T-helper 2 cell treated with Interferon-gamma antibody and Interleukin-4, amounts not matched to agents 5 μg/mL and 100 μg/mL, for 36 hours (primary cell): Measurements from ENCODE around the gene MSLN.
"Not testable (repeated sequence)": the region's sequence is repeated elsewhere in the genome, so short reads cannot be mapped to it uniquely, and the experiment has no call there.

Source experiments
- DNase-seq: peaks from one replicate; pipeline ENCODE4 v3.0.0; 2021; ENCODE audit warnings: low spot score
- H3K27ac Mint-ChIP-seq: one replicate; pipeline ENCODE4 v1.8.0; 2021; ENCODE audit warnings: mild to moderate bottlenecking, mixed read lengths
- H3K27me3 Mint-ChIP-seq: one replicate; pipeline ENCODE4 v1.8.0; 2021; ENCODE audit warnings: low read depth, mixed read lengths
- H3K36me3 Mint-ChIP-seq: one replicate; pipeline ENCODE4 v1.8.0; 2021; ENCODE audit warnings: low read depth, mixed read lengths
- H3K4me1 Mint-ChIP-seq: one replicate; pipeline ENCODE4 v1.8.0; 2021; ENCODE audit warnings: low read depth, mixed read lengths
- H3K4me3 Mint-ChIP-seq: one replicate; pipeline ENCODE4 v1.8.0; 2022; ENCODE audit warnings: mild to moderate bottlenecking, moderate library complexity, mixed read lengths
- H3K9me3 Mint-ChIP-seq: one replicate; pipeline ENCODE4 v1.8.0; 2021; ENCODE audit warnings: mixed read lengths

Gene MSLN

GRCh38 chr16:736936-737481 is 23.5 kb upstream of the MSLN start:
- no peaks in the 10 kb centered on the region for H3K27me3 Mint-ChIP-seq
- no peak overlapping the region for H3K4me3 Mint-ChIP-seq
- DNase-seq: no peak
- H3K9me3 Mint-ChIP-seq: no peaks in the 10 kb centered on the region
- H3K4me1 Mint-ChIP-seq: peaks cover 12% of the 10 kb centered on the region
- peaks cover 13% of the 10 kb centered on the region for H3K36me3 Mint-ChIP-seq
- H3K27ac Mint-ChIP-seq: no peak overlapping the region

GRCh38 chr16:739560-740458 is 20.7 kb upstream of the MSLN start:
- Mint-ChIP-seq H3K27ac (no peak overlapping the region), H3K36me3 (peaks cover 13% of the 10 kb centered on the region), H3K27me3 (no peaks in the 10 kb centered on the region), H3K4me1 (peaks cover 12% of the 10 kb centered on the region), H3K4me3 (peak overlapping the region; percentile 82), H3K9me3 (no peaks in the 10 kb centered on the region)
- no peak for DNase-seq

- Mint-ChIP-seq H3K36me3 (peaks cover 13% of the 10 kb centered on the region), H3K27me3 (no peaks in the 10 kb centered on the region), H3K4me1 (peaks cover 12% of the 10 kb centered on the region), H3K27ac (peak overlapping the region; percentile 63), H3K9me3 (no peaks in the 10 kb centered on the region), H3K4me3 (peak overlapping the region; percentile 82)
- no peak for DNase-seq
Measured at GRCh38 chr16:740459-740763, 20.1 kb upstream of the MSLN start.

- peaks cover 12% of the 10 kb centered on the region for H3K4me1 Mint-ChIP-seq
- DNase-seq: peak; percentile 94
- peak within 1 kb of the TSS; percentile 63 for H3K27ac Mint-ChIP-seq
- H3K27me3 Mint-ChIP-seq: no peaks in the 10 kb centered on the region
- peak within 1 kb of the TSS; percentile 82 for H3K4me3 Mint-ChIP-seq
- peaks cover 13% of the 10 kb centered on the region for H3K36me3 Mint-ChIP-seq
- H3K9me3 Mint-ChIP-seq: no peaks in the 10 kb centered on the region
Measured at GRCh38 chr16:740764-741505, 19.6 kb upstream of the MSLN start, which contains the start of gene CIAO3. Gene CIAO3, minus strand, starts transcription at chr16:740997. Its CDS starts 12 bp downstream, at chr16:740985.

DNA sequence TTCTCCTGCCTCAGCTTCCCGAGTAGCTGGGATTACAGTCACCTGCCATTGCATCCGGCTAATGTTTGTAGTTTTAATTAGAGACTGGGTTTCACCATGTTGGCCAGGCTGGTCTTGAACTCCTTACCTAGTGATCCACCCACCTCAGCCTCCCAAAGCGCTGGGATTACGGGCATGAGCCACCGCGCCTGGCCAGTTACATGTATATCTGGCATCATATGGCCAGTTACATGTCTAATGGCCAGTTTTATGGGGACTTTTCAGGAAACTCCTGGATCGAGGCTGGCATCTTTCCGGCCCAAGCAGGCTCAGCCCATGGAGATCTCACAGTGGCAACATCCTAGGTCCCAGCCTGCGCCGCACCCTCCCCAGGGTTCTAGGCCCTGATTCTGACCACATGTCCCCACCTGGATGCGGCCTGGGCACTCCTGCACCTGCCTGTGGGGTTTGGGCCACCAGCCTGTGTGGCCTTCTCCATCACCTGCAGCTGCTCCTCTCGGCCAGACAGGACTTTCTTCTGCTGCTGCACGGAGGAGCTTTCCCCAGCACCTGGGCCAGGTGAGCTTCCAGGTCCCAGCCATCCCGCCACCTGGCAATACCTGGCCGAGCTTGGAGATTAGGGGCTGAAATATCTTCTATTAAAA is 18.4 kb upstream of the MSLN start:
- DNase-seq: no peak
- no peaks in the 10 kb centered on the region for H3K9me3 Mint-ChIP-seq
- H3K4me3 Mint-ChIP-seq: peak overlapping the region; percentile 76
- peaks cover 9% of the 10 kb centered on the region for H3K36me3 Mint-ChIP-seq
- no peaks in the 10 kb centered on the region for H3K27me3 Mint-ChIP-seq
- no peak overlapping the region for H3K27ac Mint-ChIP-seq
- peaks cover 8% of the 10 kb centered on the region for H3K4me1 Mint-ChIP-seq

- not testable (repeated sequence) for DNase-seq, H3K27ac Mint-ChIP-seq, H3K4me3 Mint-ChIP-seq, H3K36me3 Mint-ChIP-seq, H3K9me3 Mint-ChIP-seq, H3K4me1 Mint-ChIP-seq, H3K27me3 Mint-ChIP-seq
Measured at GRCh38 chr16:742894-743293, 17.6 kb upstream of the MSLN start.

DNA sequence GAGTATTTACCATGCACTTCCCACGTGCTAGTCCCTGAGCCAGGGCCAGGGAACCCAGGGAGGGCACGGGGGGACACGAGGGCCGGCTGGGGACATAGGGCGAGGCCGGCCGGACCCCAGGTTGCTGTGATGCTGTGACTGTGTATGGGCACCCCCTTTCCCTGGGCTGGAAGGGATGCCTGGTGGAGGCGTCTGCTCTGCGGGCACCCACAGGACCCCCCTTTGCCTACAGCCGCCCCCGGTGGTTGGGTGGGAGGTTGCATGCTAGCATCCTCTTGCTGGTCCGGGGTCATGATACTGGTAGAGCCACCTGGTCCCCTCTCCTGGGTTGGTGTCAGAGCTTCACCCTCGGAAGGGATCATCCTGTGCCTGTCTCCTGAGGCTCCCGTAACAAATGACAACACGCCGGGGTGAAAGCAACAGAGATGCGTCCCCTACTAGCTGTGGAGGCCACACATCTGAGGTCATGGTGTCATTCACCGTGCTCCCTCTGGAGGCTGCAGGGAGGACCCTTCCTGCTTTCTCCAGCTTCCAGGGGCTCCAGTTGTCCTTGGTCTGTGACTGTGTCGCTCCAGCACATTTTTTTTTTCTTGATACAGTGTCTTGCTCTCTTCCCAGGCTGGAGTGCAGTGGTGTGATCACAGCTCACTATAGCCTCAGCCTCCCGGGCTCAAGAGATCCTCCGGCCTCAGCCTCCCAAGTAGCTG is 16.6 kb upstream of the MSLN start:
- H3K9me3 Mint-ChIP-seq: no peaks in the 10 kb centered on the region
- no peak for DNase-seq
- H3K4me1 Mint-ChIP-seq: peaks cover 5% of the 10 kb centered on the region
- no peak overlapping the region for H3K4me3 Mint-ChIP-seq
- no peaks in the 10 kb centered on the region for H3K27me3 Mint-ChIP-seq
- no peak overlapping the region for H3K27ac Mint-ChIP-seq
- peaks cover 5% of the 10 kb centered on the region for H3K36me3 Mint-ChIP-seq

GRCh38 chr16:745739-746138 is 14.8 kb upstream of the MSLN start:
- H3K27me3 Mint-ChIP-seq: no peaks in the 10 kb centered on the region
- DNase-seq: no peak
- no peaks in the 10 kb centered on the region for H3K9me3 Mint-ChIP-seq
- no peaks in the 10 kb centered on the region for H3K4me1 Mint-ChIP-seq
- no peak overlapping the region for H3K27ac Mint-ChIP-seq
- H3K36me3 Mint-ChIP-seq: no peaks in the 10 kb centered on the region
- no peak overlapping the region for H3K4me3 Mint-ChIP-seq

- Mint-ChIP-seq H3K4me1 (no peaks in the 10 kb centered on the region), H3K36me3 (no peaks in the 10 kb centered on the region), H3K27ac (no peak overlapping the region), H3K4me3 (no peak overlapping the region), H3K9me3 (no peaks in the 10 kb centered on the region), H3K27me3 (no peaks in the 10 kb centered on the region)
- DNase-seq: no peak
Measured at GRCh38 chr16:746637-747036, 13.9 kb upstream of the MSLN start.

DNA sequence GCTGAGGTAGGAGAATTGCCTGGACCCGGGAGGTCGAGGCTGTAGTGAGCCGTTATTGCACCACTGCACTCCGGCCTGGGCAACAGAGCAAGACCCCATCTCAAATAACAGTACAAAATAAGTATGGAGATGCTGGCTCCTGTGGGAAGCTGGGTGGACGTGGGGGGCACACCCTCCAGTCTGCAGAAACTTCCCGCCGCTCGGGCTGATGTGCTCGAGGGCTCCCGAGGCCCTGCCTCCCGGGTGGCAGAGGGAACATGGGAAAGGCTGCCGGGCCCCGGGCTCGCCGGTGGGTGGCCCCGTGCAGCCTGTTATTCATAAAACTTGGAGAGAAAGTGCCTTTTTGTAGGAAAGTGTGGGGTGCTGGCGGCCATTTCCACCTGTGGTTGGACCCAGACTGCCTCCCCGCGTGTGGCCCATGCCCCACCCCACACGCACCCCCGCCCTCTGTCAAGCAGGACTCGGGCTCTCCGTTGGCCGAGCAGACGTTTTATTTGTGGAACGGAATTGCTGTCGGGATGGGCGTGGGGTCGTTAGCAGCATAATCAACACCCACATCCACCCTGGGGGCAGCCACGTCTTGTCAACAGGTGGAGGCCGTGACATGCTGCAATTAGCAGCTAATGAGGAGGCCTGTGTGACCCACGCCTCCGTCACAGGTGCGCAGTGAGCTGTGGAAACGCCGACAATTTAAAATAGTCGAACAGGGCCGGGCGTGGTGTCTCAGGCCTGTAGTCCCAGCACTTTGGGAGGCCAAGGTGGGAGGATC is 12.4 kb upstream of the MSLN start:
- Mint-ChIP-seq H3K9me3 (no peaks in the 10 kb centered on the region), H3K27ac (no peak overlapping the region), H3K4me3 (no peak overlapping the region), H3K36me3 (no peaks in the 10 kb centered on the region), H3K27me3 (no peaks in the 10 kb centered on the region), H3K4me1 (no peaks in the 10 kb centered on the region)
- no peak for DNase-seq

DNA sequence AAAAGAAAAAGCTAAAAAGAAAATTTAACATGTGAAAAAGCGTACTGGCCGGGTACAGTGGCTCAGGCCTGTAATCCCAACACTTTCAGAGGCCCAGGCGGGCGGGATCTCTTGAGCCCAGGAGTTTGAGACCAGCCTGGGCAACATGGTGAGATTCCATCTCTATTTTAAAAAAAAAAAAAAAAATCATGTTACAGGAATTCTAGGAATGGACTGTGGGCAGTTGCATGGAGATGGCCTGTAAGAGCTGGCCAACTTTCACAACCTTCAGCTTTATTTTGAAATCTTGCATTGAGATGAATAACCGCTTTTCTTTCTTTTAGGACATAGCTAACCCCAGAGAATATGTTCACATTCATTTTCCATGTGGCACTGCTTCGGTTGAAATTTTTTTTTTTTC is 11.5 kb upstream of the MSLN start:
- H3K9me3 Mint-ChIP-seq: no peaks in the 10 kb centered on the region
- DNase-seq: no peak
- H3K4me1 Mint-ChIP-seq: no peaks in the 10 kb centered on the region
- H3K27ac Mint-ChIP-seq: no peak overlapping the region
- no peak overlapping the region for H3K4me3 Mint-ChIP-seq
- no peaks in the 10 kb centered on the region for H3K36me3 Mint-ChIP-seq
- no peaks in the 10 kb centered on the region for H3K27me3 Mint-ChIP-seq

DNA sequence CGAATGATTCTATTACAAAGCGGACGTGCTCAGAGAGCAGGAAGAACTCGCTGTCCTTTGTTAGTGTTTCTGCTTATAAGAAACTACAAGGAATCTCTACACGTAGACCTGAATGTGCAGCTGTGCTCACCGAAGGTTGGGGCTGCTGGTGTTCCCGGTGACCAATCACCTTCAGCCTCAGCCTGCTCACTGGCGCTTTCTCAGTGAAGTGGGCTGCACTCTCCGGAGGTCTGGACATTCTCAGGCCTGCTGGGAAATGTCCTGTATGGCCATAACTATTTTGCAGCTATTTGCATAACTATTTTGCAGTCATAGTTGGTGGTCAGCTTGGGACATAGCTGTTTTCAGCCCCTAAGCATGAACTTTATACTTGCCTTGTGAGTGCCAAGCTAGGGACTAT is 10.0 kb upstream of the MSLN start:
- DNase-seq: no peak
- no peaks in the 10 kb centered on the region for H3K36me3 Mint-ChIP-seq
- H3K27ac Mint-ChIP-seq: no peak overlapping the region
- H3K27me3 Mint-ChIP-seq: no peaks in the 10 kb centered on the region
- no peak overlapping the region for H3K4me3 Mint-ChIP-seq
- no peaks in the 10 kb centered on the region for H3K4me1 Mint-ChIP-seq
- no peaks in the 10 kb centered on the region for H3K9me3 Mint-ChIP-seq
